Heart left ventricle (tissue), 16 donors: ENCODE results near the gene NEDD8. TPM values are rescaled to one million over a fixed set of nuclear protein-coding genes. Genes with fewer than 3 reads are reported as not detected.
"Not testable (repeated sequence)": the region's sequence is repeated elsewhere in the genome, so short reads cannot be mapped to it uniquely, and the experiment has no call there.

ENCODE experiments used
- ATAC-seq, 4 donors: fragments of 200-7000 bp; cut with Tn5 transposase; one replicate each; pipeline ENCODE4 v1.9.1; 2020 to 2022; ENCODE audit warnings: moderate library complexity in 4 of 4, mild to moderate bottlenecking in 3 of 4, moderate number of reproducible peaks in 1 of 4
- DNase-seq, 5 donors: peaks; one replicate each; pipeline ENCODE4 v3.0.0-alpha.2; 2020
- H3K27ac ChIP-seq, 12 donors: fragments of 200-600 bp; sonication (generic) in 4 of 12; one replicate each; pipeline versions ENCODE4 v1.5.0 to v1.8.0; 2016 to 2022; ENCODE audit warnings: mild to moderate bottlenecking in 2 of 12
- H3K27me3 ChIP-seq, 9 donors: fragments of 200-600 bp; sonication (generic) in 2 of 9; one replicate each; pipeline versions ENCODE4 v1.5.1 to v1.8.0; 2016 to 2022; ENCODE audit warnings: mild to moderate bottlenecking in 3 of 9
- H3K36me3 ChIP-seq, 9 donors: fragments of 200-600 bp; sonication (generic) in 2 of 9; one replicate each; pipeline versions ENCODE4 v1.5.0 to v1.8.0; 2018 to 2022; ENCODE audit warnings: mild to moderate bottlenecking in 2 of 9
- H3K4me1 ChIP-seq, 12 donors: fragments of 200-600 bp; sonication (generic) in 4 of 12; one replicate each; pipeline versions ENCODE4 v1.5.0 to v1.8.0; 2016 to 2022; ENCODE audit warnings: mild to moderate bottlenecking in 3 of 12
- H3K4me3 ChIP-seq, 12 donors: fragments of 200-600 bp; sonication (generic) in 4 of 12; one replicate each; pipeline versions ENCODE4 v1.5.0 to v1.8.0; 2017 to 2022; ENCODE audit warnings: mild to moderate bottlenecking in 9 of 12, moderate library complexity in 4 of 12
- H3K9me3 ChIP-seq, 12 donors: fragments of 200-600 bp; sonication (generic) in 4 of 12; one replicate each; pipeline versions ENCODE4 v1.5.0 to v1.8.0; 2016 to 2022; ENCODE audit warnings: mild to moderate bottlenecking in 1 of 12
- CTCF ChIP-seq, 12 donors: fragments of 200-600 bp; sonication (generic) in 4 of 12; IDR thresholded peaks; one replicate each; pipeline versions ENCODE4 v1.5.0 to v1.8.0; 2018 to 2022; ENCODE audit warnings: antibody characterized with exemption in 12 of 12, mild to moderate bottlenecking in 5 of 12
- POLR2A ChIP-seq, 2 donors: fragments of 450-650 bp; IDR thresholded peaks; one replicate each; pipeline ENCODE4 v1.6.1; 2017; ENCODE audit warnings: antibody characterized with exemption in 2 of 2, mild to moderate bottlenecking in 2 of 2, moderate library complexity in 2 of 2
- WGBS, 4 donors: extraction: QIAGEN DNeasy Blood & Tissue Kit in 2 of 4; methylation state at CpG; one replicate each; pipeline versions ENCODE4 v1.1.5 to v1.1.7; 2013 to 2018; 5-methylcytosine and 5-hydroxymethylcytosine counted together
- intact Hi-C, 10 donors: fragments of 100-400 bp; cut with DNase I; formaldehyde crosslinking; loops; one replicate each; pipeline versions ENCODE4 v1.11.1 to v1.14.2; 2022
- polyA plus RNA-seq, 2 donors: library from polyadenylated mRNA; stranded (reverse); fragments of 200-250 nt; gene quantifications; one replicate each; pipeline ENCODE4 v1.2.3, GENCODE V29; 2013
- total RNA-seq, 9 donors: library from RNA; depleted of rRNA in 2 of 9; stranded (reverse); fragments of >200 nt in 2 of 9; fragmentation: NEBNext Ultra II Directional in 3 of 9; extraction: Animal tissue kit (Norgen Biotek cat#: 25700) in 3 of 9; gene quantifications; one replicate each; pipeline versions ENCODE4 v1.1.0 to v1.2.4, GENCODE V29; 2016 to 2023
- donor health status: ischemic (EF 13 %, LVEDD 7.1; RV severe dilation, severe dysfunction).
- donor health status: healthy with polysubstance abuse.
- donor health status: DM: no; HTN: yes; CAD: no.
- donor health status: DM: no; HTN: no; CAD: no.
- donor health status: ischemic (EF 25% LVEDD 6.9; RV normal size, moderate dysfunction).
- donor health status: ischemic (EF 25% LVEDD 5.7; RV mildly dilated, moderate dysfunction).
- donor health status: healthy.
- donor health status: DM: yes; HTN: yes; CAD: no.
- donor health status: ischemic (EF 35%, LVEDD 5.7; RV mildly dilated, moderate dysfunction).
- donor health status: nonischemic (EF 11% LVEDD 7.7; RV severe dilation, severe dysfunction).
- donor health status: DM: yes; HTN: yes; CAD: no.
- donor health status: PGD.
- donor health status: ischemic (EF 29% LVEDD 5.4; RV normal size, mild dysfunction).
- donor health status: nonischemic (EF 23%, LVEDD 6.1; RV moderate dilation, normal function).

Gene NEDD8
- total and polyA plus RNA-seq, 11 donors, result 174 to 287 (median 206) TPM

- TF ChIP-seq POLR2A (IDR thresholded peaks at IDR 0.05), result no peak
- no peak for TF ChIP-seq CTCF (IDR thresholded peaks at IDR 0.05)
- no peak overlapping the region for H3K27ac ChIP-seq
- DNase-seq, result no peak
- H3K4me1 ChIP-seq, result peaks cover 0 to 27% (median 9%) of the 10 kb centered on the region in 12 donors
- no peak overlapping the region for H3K4me3 ChIP-seq
- ATAC-seq, result no peak
- 79 to 88% (median 83%) methylated on average over 1 of the region's 1 CpG for WGBS, 4 donors
- H3K27me3 ChIP-seq, result no peaks in the 10 kb centered on the region
- H3K9me3 ChIP-seq, result no peaks in the 10 kb centered on the region
- H3K36me3 ChIP-seq, result peaks cover 0 to 33% (median 17%) of the 10 kb centered on the region in 9 donors
- intact Hi-C loops, result no loop called here
These were observed 5.7 kb downstream of the NEDD8 start for GRCh38 chr14:24226473-24226872.

- 68 to 81% (median 74%) methylated on average over 7 of the region's 7 CpGs for WGBS, 4 donors
These were observed 7.5 kb downstream of the NEDD8 start for GRCh38 chr14:24224618-24225071.

GRCh38 chr14:24222987-24223386 is 9.2 kb downstream of the NEDD8 start:
- H3K27ac ChIP-seq, H3K27me3 ChIP-seq, H3K4me3 ChIP-seq, DNase-seq, H3K9me3 ChIP-seq, intact Hi-C loops, ATAC-seq: not testable (repeated sequence)
- Histone ChIP-seq H3K36me3 (peaks cover 0 to 33% (median 12%) of the 10 kb centered on the region in 9 donors), H3K4me1 (peaks cover 0 to 14% (median 0%) of the 10 kb centered on the region in 12 donors)
- 95 to 99% (median 99%) methylated on average over 4 of the region's 4 CpGs for WGBS, 4 donors

More at GRCh38 chr14:24224618-24225071, 7.5 kb downstream of the NEDD8 start:
- H3K9me3 ChIP-seq, result no peaks in the 10 kb centered on the region
- no peaks in the 10 kb centered on the region for H3K27me3 ChIP-seq
- peak overlapping the region in 8 of 12 donors; percentile 0 to 64 (median 26) for H3K27ac ChIP-seq
- intact Hi-C loops, result no loop called here
- no peak for TF ChIP-seq POLR2A (IDR thresholded peaks at IDR 0.05)
- TF ChIP-seq CTCF (IDR thresholded peaks at IDR 0.05), result no peak
- DNase-seq, result no peak
- peaks cover 0 to 16% (median 0%) of the 10 kb centered on the region in 12 donors for H3K4me1 ChIP-seq
- H3K4me3 ChIP-seq, result no peak overlapping the region
- ATAC-seq, result peak in 2 of 4 donors; percentile 23 to 72
- peaks cover 0 to 37% (median 17%) of the 10 kb centered on the region in 9 donors for H3K36me3 ChIP-seq

GRCh38 chr14:24219521-24219920 is 12.6 kb downstream of the NEDD8 start:
- TF ChIP-seq POLR2A (IDR thresholded peaks at IDR 0.05) (no peak), CTCF (IDR thresholded peaks at IDR 0.05) (no peak)
- H3K4me1 ChIP-seq, result peaks cover 0 to 18% (median 11%) of the 10 kb centered on the region in 12 donors
- 57 to 63% (median 62%) methylated on average over 3 of the region's 3 CpGs for WGBS, 4 donors
- no peak for ATAC-seq
- DNase-seq, result no peak
- H3K4me3 ChIP-seq, result no peak overlapping the region
- H3K9me3 ChIP-seq, result no peaks in the 10 kb centered on the region
- H3K36me3 ChIP-seq, result peaks cover 0 to 23% (median 11%) of the 10 kb centered on the region in 9 donors
- intact Hi-C loops, result no loop called here
- no peaks in the 10 kb centered on the region for H3K27me3 ChIP-seq
- no peak overlapping the region for H3K27ac ChIP-seq

GRCh38 chr14:24219080-24219479 is 13.1 kb downstream of the NEDD8 start:
- Histone ChIP-seq H3K9me3 (no peaks in the 10 kb centered on the region), H3K27ac (no peak overlapping the region), H3K4me3 (no peak overlapping the region), H3K4me1 (peaks cover 0 to 20% (median 12%) of the 10 kb centered on the region in 12 donors), H3K27me3 (no peaks in the 10 kb centered on the region), H3K36me3 (peaks cover 0 to 23% (median 12%) of the 10 kb centered on the region in 9 donors)
- ATAC-seq (no peak), DNase-seq (no peak)
- TF ChIP-seq POLR2A (IDR thresholded peaks at IDR 0.05) (no peak), CTCF (IDR thresholded peaks at IDR 0.05) (no peak)
- intact Hi-C loops, result no loop called here
- WGBS, 4 donors, result 86 to 96% (median 91%) methylated on average over 4 of the region's 4 CpGs

GRCh38 chr14:24216876-24217275 is 15.3 kb downstream of the NEDD8 start:
- DNase-seq, intact Hi-C loops: not testable (repeated sequence)

More at GRCh38 chr14:24216876-24217275, 15.3 kb downstream of the NEDD8 start:
- H3K27me3 ChIP-seq, H3K9me3 ChIP-seq, ATAC-seq, H3K4me3 ChIP-seq: not testable (repeated sequence)
- Histone ChIP-seq H3K36me3 (peaks cover 0 to 23% (median 12%) of the 10 kb centered on the region in 9 donors), H3K4me1 (peaks cover 3 to 33% (median 18%) of the 10 kb centered on the region in 12 donors), H3K27ac (peak overlapping the region in 1 of 12 donors; percentile 96)
- 91 to 100% (median 98%) methylated on average over 1 of the region's 1 CpG for WGBS, 4 donors
